Cardiac septum (tissue), 1 donor: ENCODE measurements around the gene LRRN2. TPM values are rescaled to one million over a fixed set of nuclear protein-coding genes. Genes with fewer than 3 reads are reported as not detected.
"Not testable (repeated sequence)": the region's sequence is repeated elsewhere in the genome, so short reads cannot be mapped to it uniquely, and the experiment has no call there.

Experiments
- DNase-seq: peaks from one replicate; pipeline ENCODE4 v3.0.0-alpha.2; 2020; ENCODE audit warnings: low spot score
- intact Hi-C: fragments of 100-400 bp; cut with DNase I; formaldehyde crosslinking; loops from one replicate; pipeline ENCODE4 v1.14.0; 2022
- total RNA-seq: library from RNA; stranded (reverse); fragmentation: NEBNext Ultra II Directional; extraction: Animal tissue kit (Norgen Biotek cat#: 25700); gene quantifications from one replicate; pipeline ENCODE4 v1.2.1, GENCODE V29; 2021
- donor health status: DM: no; HTN: no; CAD: no.

The LRRN2 gene
- total RNA-seq, 1 donor from 2014 or later: 1.6 TPM

- intact Hi-C loops: no loop called here
Observed at GRCh38 chr1:204645251-204645650, 40.3 kb downstream of the LRRN2 start.

GRCh38 chr1:204643503-204643902 lies 42.0 kb downstream of the LRRN2 start:
- intact Hi-C loops: no loop called here
- DNase-seq: no peak

More at GRCh38 chr1:204645251-204645650, 40.3 kb downstream of the LRRN2 start:
- no peak for DNase-seq

GRCh38 chr1:204641936-204642335 lies 43.6 kb downstream of the LRRN2 start:
- intact Hi-C loops: no loop called here
- DNase-seq: no peak

GRCh38 chr1:204641455-204641854 lies 44.1 kb downstream of the LRRN2 start:
- DNase-seq: no peak
- intact Hi-C loops: no loop called here

GRCh38 chr1:204640578-204640977 lies 45.0 kb downstream of the LRRN2 start:
- intact Hi-C loops: no loop called here

GRCh38 chr1:204634260-204634910 lies 51.2 kb downstream of the LRRN2 start:
- intact Hi-C loops: no loop called here
- DNase-seq: no peak

More at GRCh38 chr1:204640578-204640977, 45.0 kb downstream of the LRRN2 start:
- DNase-seq: no peak

GRCh38 chr1:204633665-204634064 lies 51.9 kb downstream of the LRRN2 start:
- intact Hi-C loops: no loop called here
- no peak for DNase-seq

GRCh38 chr1:204630132-204630905 lies 55.2 kb downstream of the LRRN2 start:
- DNase-seq: no peak
- intact Hi-C loops: no loop called here

GRCh38 chr1:204629459-204629858 lies 56.1 kb downstream of the LRRN2 start:
- intact Hi-C loops, DNase-seq: not testable (repeated sequence)

- intact Hi-C loops: no loop called here
- no peak for DNase-seq
Observed at GRCh38 chr1:204628868-204629267, 56.7 kb downstream of the LRRN2 start.

- intact Hi-C loops: no loop called here
- no peak for DNase-seq
Observed at GRCh38 chr1:204627436-204627835, 58.1 kb downstream of the LRRN2 start.

- intact Hi-C loops: no loop called here
Observed at GRCh38 chr1:204626381-204626780, 59.2 kb downstream of the LRRN2 start.

GRCh38 chr1:204624631-204625216 lies 60.8 kb downstream of the LRRN2 start:
- intact Hi-C loops: no loop called here
- DNase-seq: no peak

More at GRCh38 chr1:204626381-204626780, 59.2 kb downstream of the LRRN2 start:
- no peak for DNase-seq

GRCh38 chr1:204623894-204624361 lies 61.6 kb downstream of the LRRN2 start:
- no peak for DNase-seq
- intact Hi-C loops: no loop called here

GRCh38 chr1:204623365-204623893 lies 62.1 kb downstream of the LRRN2 start:
- DNase-seq: no peak
- intact Hi-C loops: no loop called here

- no peak for DNase-seq
- intact Hi-C loops: no loop called here
Observed at GRCh38 chr1:204621996-204622395, 63.5 kb downstream of the LRRN2 start.

- intact Hi-C loops: no loop called here
Observed at GRCh38 chr1:204621396-204621795, 64.1 kb downstream of the LRRN2 start.

GRCh38 chr1:204619721-204620120 lies 65.8 kb downstream of the LRRN2 start:
- intact Hi-C loops: no loop called here
- DNase-seq: no peak

More at GRCh38 chr1:204621396-204621795, 64.1 kb downstream of the LRRN2 start:
- DNase-seq: no peak

- DNase-seq: no peak
- intact Hi-C loops: no loop called here
Observed at GRCh38 chr1:204618148-204618760, 67.3 kb downstream of the LRRN2 start.
